Measurements from ENCODE around the gene PADI2.

- TF ChIP-seq RAD21 (IDR thresholded peaks at IDR 0.05 in 1 of 2, conservative IDR thresholded peaks at IDR 0.05 in 1 of 2; ENCODE audit: low read depth in 2 of 2, low read length in 2 of 2) (no peak), RFX5 (IDR thresholded peaks at IDR 0.05; ENCODE audit: borderline replicate concordance, low read depth, low read length) (no peak), JUN (IDR thresholded peaks at IDR 0.05; ENCODE audit: low read depth, low read length) (no peak), HDAC2 (IDR thresholded peaks at IDR 0.05; ENCODE audit: borderline replicate concordance in 1 of 2, low read depth in 2 of 2, low read length in 2 of 2) (no peak), CHD1 (IDR thresholded peaks at IDR 0.05; ENCODE audit: low read depth, low read length) (no peak), TAF1 (IDR thresholded peaks at IDR 0.05; ENCODE audit: low read depth, low read length) (no peak), EGR1 (IDR thresholded peaks at IDR 0.05; ENCODE audit: borderline replicate concordance, low read depth, low read length) (no peak)
- TF ChIP-seq, protein P1, sequence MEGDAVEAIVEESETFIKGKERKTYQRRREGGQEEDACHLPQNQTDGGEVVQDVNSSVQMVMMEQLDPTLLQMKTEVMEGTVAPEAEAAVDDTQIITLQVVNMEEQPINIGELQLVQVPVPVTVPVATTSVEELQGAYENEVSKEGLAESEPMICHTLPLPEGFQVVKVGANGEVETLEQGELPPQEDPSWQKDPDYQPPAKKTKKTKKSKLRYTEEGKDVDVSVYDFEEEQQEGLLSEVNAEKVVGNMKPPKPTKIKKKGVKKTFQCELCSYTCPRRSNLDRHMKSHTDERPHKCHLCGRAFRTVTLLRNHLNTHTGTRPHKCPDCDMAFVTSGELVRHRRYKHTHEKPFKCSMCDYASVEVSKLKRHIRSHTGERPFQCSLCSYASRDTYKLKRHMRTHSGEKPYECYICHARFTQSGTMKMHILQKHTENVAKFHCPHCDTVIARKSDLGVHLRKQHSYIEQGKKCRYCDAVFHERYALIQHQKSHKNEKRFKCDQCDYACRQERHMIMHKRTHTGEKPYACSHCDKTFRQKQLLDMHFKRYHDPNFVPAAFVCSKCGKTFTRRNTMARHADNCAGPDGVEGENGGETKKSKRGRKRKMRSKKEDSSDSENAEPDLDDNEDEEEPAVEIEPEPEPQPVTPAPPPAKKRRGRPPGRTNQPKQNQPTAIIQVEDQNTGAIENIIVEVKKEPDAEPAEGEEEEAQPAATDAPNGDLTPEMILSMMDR (IDR thresholded peaks at IDR 0.05; ENCODE audit: control extremely low read depth in 1 of 3, insufficient read depth in 1 of 3, low read depth in 1 of 3, low read length in 3 of 3), result no peak
- TF ChIP-seq, protein P2, sequence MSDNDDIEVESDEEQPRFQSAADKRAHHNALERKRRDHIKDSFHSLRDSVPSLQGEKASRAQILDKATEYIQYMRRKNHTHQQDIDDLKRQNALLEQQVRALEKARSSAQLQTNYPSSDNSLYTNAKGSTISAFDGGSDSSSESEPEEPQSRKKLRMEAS (IDR thresholded peaks at IDR 0.05), result no peak
- TF ChIP-seq, protein P3, sequence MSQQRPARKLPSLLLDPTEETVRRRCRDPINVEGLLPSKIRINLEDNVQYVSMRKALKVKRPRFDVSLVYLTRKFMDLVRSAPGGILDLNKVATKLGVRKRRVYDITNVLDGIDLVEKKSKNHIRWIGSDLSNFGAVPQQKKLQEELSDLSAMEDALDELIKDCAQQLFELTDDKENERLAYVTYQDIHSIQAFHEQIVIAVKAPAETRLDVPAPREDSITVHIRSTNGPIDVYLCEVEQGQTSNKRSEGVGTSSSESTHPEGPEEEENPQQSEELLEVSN (IDR thresholded peaks at IDR 0.05), result no peak
Observed at GRCh38 chr1:17102232-17102631, 17.0 kb downstream of the PADI2 start.
